H1 (cell line): ENCODE results near the gene SYK. TPM values are rescaled to one million over a fixed set of nuclear protein-coding genes. Genes with fewer than 3 reads are reported as not detected.

Experiments used
- CTCF ChIA-PET: fragments of 300-600 bp; sonication (Branson Sonifier 250); formaldehyde crosslinking; loops from one replicate; lab custom pipeline; 2021; ENCODE audit not compliant: partially characterized antibody; lab: Charles Lee
- POLR2A ChIA-PET: fragments of 300-600 bp; sonication (Branson Sonifier 250); formaldehyde crosslinking; loops from one replicate; lab custom pipeline; 2021; ENCODE audit warnings: inconsistent platforms; ENCODE audit not compliant: partially characterized antibody; lab: Charles Lee
- DNase-seq, 2 experiments: peaks; one replicate each; pipeline versions ENCODE4 v3.0.0 to v3.0.0-alpha.2; 2010 to 2022; ENCODE audit warnings: low spot score in 2 of 2, low read depth in 1 of 2, mixed read lengths in 1 of 2
- FAIRE-seq: peaks from 2 replicates; lab custom pipeline; 2011; peaks lifted over from hg19 to GRCh38; lab: Jason Lieb, UNC
- H2AFZ ChIP-seq: 2 replicates; pipeline ENCODE4 v1.8.1; 2012; ENCODE audit warnings: low read length, inconsistent platforms
- H2AK5ac ChIP-seq: 2 replicates; pipeline ENCODE4 v1.6.1; 2013; ENCODE audit warnings: low read depth, low read length
- H2BK120ac ChIP-seq: replicated peaks from 2 replicates; pipeline ENCODE3; 2013; ENCODE audit warnings: low read depth, low read length, inconsistent platforms
- H2BK12ac ChIP-seq: 2 replicates; pipeline ENCODE4 v1.6.1; 2013; ENCODE audit warnings: low read depth, low read length
- H2BK15ac ChIP-seq: 2 replicates; pipeline ENCODE4 v1.6.1; 2013; ENCODE audit warnings: low read length
- H2BK20ac ChIP-seq: 2 replicates; pipeline ENCODE4 v1.6.1; 2013; ENCODE audit warnings: low read length
- H2BK5ac ChIP-seq: 2 replicates; pipeline ENCODE4 v1.6.1; 2013; ENCODE audit warnings: low read depth, low read length
- H3K14ac ChIP-seq: 2 replicates; pipeline ENCODE4 v1.6.1; 2013; ENCODE audit warnings: inconsistent platforms; ENCODE audit not compliant: insufficient read length
- H3K18ac ChIP-seq: 2 replicates; pipeline ENCODE4 v1.6.1; 2013; ENCODE audit warnings: low read length; ENCODE audit errors: extremely low read depth
- H3K23ac ChIP-seq: 2 replicates; pipeline ENCODE4 v1.6.1; 2013; ENCODE audit warnings: inconsistent platforms; ENCODE audit not compliant: insufficient read length
- H3K23me2 ChIP-seq: 2 replicates; pipeline ENCODE4 v1.6.1; 2013; ENCODE audit warnings: low read depth, low read length
- H3K27ac ChIP-seq: 2 replicates; pipeline ENCODE4 v1.6.1; 2011; ENCODE audit warnings: low read depth, low read length, inconsistent platforms
- H3K27me3 ChIP-seq, 4 experiments: replicated peaks in 1 of 4; 1 replicate in 1 of 4; 2 replicates in 3 of 4; pipeline versions ENCODE4 v1.6.1 to v1.8.1; 2011 to 2013; ENCODE audit warnings: low read length in 3 of 4, mild to moderate bottlenecking in 3 of 4, inconsistent platforms in 2 of 4, mixed read lengths in 2 of 4, moderate library complexity in 1 of 4; ENCODE audit not compliant: control insufficient read depth in 3 of 4, insufficient read depth in 3 of 4; ENCODE audit errors: extremely low read depth in 1 of 4
- H3K36me3 ChIP-seq, 4 experiments: 2 replicates each; pipeline versions ENCODE4 v1.6.1 to v1.8.1; 2011 to 2013; ENCODE audit warnings: mild to moderate bottlenecking in 4 of 4, low read length in 3 of 4, moderate library complexity in 2 of 4, control low read depth in 1 of 4, inconsistent platforms in 1 of 4; ENCODE audit not compliant: insufficient read depth in 4 of 4, control insufficient read depth in 2 of 4
- H3K4ac ChIP-seq: replicated peaks from 2 replicates; pipeline ENCODE3; 2013; ENCODE audit warnings: low read length, low read depth, mixed read lengths, inconsistent platforms; ENCODE audit not compliant: insufficient read length
- H3K4me1 ChIP-seq, 4 experiments: replicated peaks in 1 of 4; 1 replicate in 1 of 4; 2 replicates in 3 of 4; pipeline versions ENCODE4 v1.6.1 to v1.8.1; 2011 to 2013; ENCODE audit warnings: low read length in 3 of 4, inconsistent platforms in 2 of 4, mixed read lengths in 1 of 4; ENCODE audit not compliant: insufficient read depth in 4 of 4, control insufficient read depth in 3 of 4
- H3K4me2 ChIP-seq, 2 experiments: 2 replicates each; pipeline versions ENCODE4 v1.6.1 to v1.8.1; 2011 to 2013; ENCODE audit warnings: low read depth in 2 of 2, low read length in 2 of 2, control low read depth in 1 of 2, inconsistent platforms in 1 of 2, mild to moderate bottlenecking in 1 of 2; ENCODE audit not compliant: insufficient read depth in 1 of 2
- H3K4me3 ChIP-seq, 4 experiments: fragments of 200-600, 300-600 bp in 1 of 4; sonication (generic), shearing (Covaris generic), sonication (Bioruptor Twin) in 1 of 4; 2 replicates each; pipeline versions ENCODE4 v1.5.1 to v1.8.1; 2011 to 2016; ENCODE audit warnings: low read length in 4 of 4, low read depth in 3 of 4, control low read depth in 2 of 4, inconsistent platforms in 2 of 4, mild to moderate bottlenecking in 2 of 4, mixed read lengths in 1 of 4, moderate library complexity in 1 of 4; ENCODE audit not compliant: insufficient read depth in 2 of 4; ENCODE audit errors: extremely low read depth in 1 of 4
- H3K56ac ChIP-seq: replicated peaks from 2 replicates; pipeline ENCODE3; 2013; ENCODE audit warnings: low read depth, mild to moderate bottlenecking, mixed read lengths, low read length, inconsistent platforms; ENCODE audit not compliant: insufficient read length
- H3K79me1 ChIP-seq: 2 replicates; pipeline ENCODE4 v1.6.1; 2013; ENCODE audit warnings: low read depth, low read length, control low read depth
- H3K79me2 ChIP-seq, 2 experiments: 2 replicates each; pipeline versions ENCODE4 v1.6.1 to v1.8.1; 2012 to 2013; ENCODE audit warnings: low read length in 2 of 2, mild to moderate bottlenecking in 2 of 2, inconsistent platforms in 1 of 2; ENCODE audit not compliant: insufficient read depth in 2 of 2, control insufficient read depth in 1 of 2
- H3K9ac ChIP-seq, 4 experiments: replicated peaks in 1 of 4; 1 replicate in 1 of 4; 2 replicates in 3 of 4; pipeline versions ENCODE4 v1.6.1 to v1.8.1; 2011 to 2013; ENCODE audit warnings: low read depth in 3 of 4, low read length in 3 of 4, control low read depth in 2 of 4, mild to moderate bottlenecking in 2 of 4, moderate library complexity in 2 of 4, inconsistent platforms in 1 of 4; ENCODE audit errors: extremely low read depth in 1 of 4
- H3K9me3 ChIP-seq, 2 experiments: 2 replicates each; pipeline versions ENCODE4 v1.6.1 to v1.8.1; 2012 to 2013; ENCODE audit warnings: mild to moderate bottlenecking in 2 of 2, moderate library complexity in 2 of 2, control low read depth in 1 of 2, inconsistent platforms in 1 of 2, low read depth in 1 of 2, low read length in 1 of 2, mixed read lengths in 1 of 2; ENCODE audit not compliant: insufficient read depth in 2 of 2
- H4K20me1 ChIP-seq, 2 experiments: replicated peaks in 1 of 2; 2 replicates each; pipeline versions ENCODE3 to v1.8.1; 2011 to 2013; ENCODE audit warnings: inconsistent platforms in 2 of 2, low read length in 2 of 2, mild to moderate bottlenecking in 1 of 2; ENCODE audit not compliant: insufficient read depth in 2 of 2, control insufficient read depth in 1 of 2
- H4K5ac ChIP-seq: 2 replicates; pipeline ENCODE4 v1.6.1; 2013; ENCODE audit warnings: low read length, low read depth, mixed read lengths, inconsistent platforms; ENCODE audit not compliant: insufficient read length
- H4K8ac ChIP-seq: 2 replicates; pipeline ENCODE4 v1.8.0; 2013; ENCODE audit warnings: mild to moderate bottlenecking, moderate library complexity, low read length, inconsistent platforms; ENCODE audit not compliant: insufficient read depth; ENCODE audit errors: extremely low read depth
- H4K91ac ChIP-seq: replicated peaks from 2 replicates; pipeline ENCODE3; 2013; ENCODE audit warnings: low read length, mixed read lengths, inconsistent platforms; ENCODE audit not compliant: insufficient read length
- BCL11A ChIP-seq, 2 experiments: IDR thresholded peaks; one replicate each; pipeline ENCODE4 v1.6.1; 2011; ENCODE audit warnings: low read depth in 2 of 2, low read length in 2 of 2, mild to moderate bottlenecking in 2 of 2
- CHD1 ChIP-seq: IDR thresholded peaks from 2 replicates; pipeline ENCODE4 v1.6.1; 2012; ENCODE audit warnings: low read depth, low read length, improper control_type of control experiment
- EGR1 ChIP-seq: IDR thresholded peaks from 2 replicates; pipeline ENCODE4 v1.6.1; 2011; ENCODE audit warnings: low read depth, low read length, borderline replicate concordance
- FOSL1 ChIP-seq: IDR thresholded peaks from 2 replicates; pipeline ENCODE4 v1.6.1; 2011; ENCODE audit warnings: mild to moderate bottlenecking, low read depth, low read length, moderate library complexity; ENCODE audit not compliant: insufficient read depth
- KDM4A ChIP-seq: IDR thresholded peaks from one replicate; pipeline ENCODE4 v1.7.1; 2012; ENCODE audit warnings: low read depth, mild to moderate bottlenecking, moderate library complexity, low read length, inconsistent platforms; ENCODE audit not compliant: severe bottlenecking
- MAFK ChIP-seq: IDR thresholded peaks from 2 replicates; pipeline ENCODE4 v1.6.1; 2012; ENCODE audit warnings: low read depth, mild to moderate bottlenecking, improper control_type of control experiment, low read length
- NANOG ChIP-seq: IDR thresholded peaks from 2 replicates; pipeline ENCODE4 v1.6.1; 2011; ENCODE audit warnings: low read length, low read depth, mild to moderate bottlenecking, inconsistent platforms; ENCODE audit not compliant: insufficient read depth, poor library complexity, severe bottlenecking
- RXRA ChIP-seq: IDR thresholded peaks from 2 replicates; pipeline ENCODE4 v1.6.1; 2011; ENCODE audit warnings: low read depth, mild to moderate bottlenecking, low read length, moderate library complexity; ENCODE audit not compliant: insufficient read depth
- SIN3A ChIP-seq, 2 experiments: IDR thresholded peaks in 1 of 2; conservative IDR thresholded peaks in 1 of 2; 2 replicates each; pipeline ENCODE4 v1.6.1; 2011 to 2012; ENCODE audit warnings: low read length in 2 of 2, improper control_type of control experiment in 1 of 2, low read depth in 1 of 2, mild to moderate bottlenecking in 1 of 2
- SIRT6 ChIP-seq: IDR thresholded peaks from one replicate; pipeline ENCODE4 v1.7.1; 2012; ENCODE audit warnings: low read length, inconsistent platforms
- SIX5 ChIP-seq: IDR thresholded peaks from 2 replicates; pipeline ENCODE4 v1.6.1; 2011; ENCODE audit warnings: mild to moderate bottlenecking, low read depth, low read length
- SP4 ChIP-seq: IDR thresholded peaks from 2 replicates; pipeline ENCODE4 v1.6.1; 2012; ENCODE audit warnings: low read length, inconsistent platforms
- TBP ChIP-seq: IDR thresholded peaks from 2 replicates; pipeline ENCODE4 v1.6.1; 2011; ENCODE audit warnings: low read depth, low read length, improper control_type of control experiment
- USF2 ChIP-seq: IDR thresholded peaks from 2 replicates; pipeline ENCODE4 v1.6.1; 2011; ENCODE audit warnings: low read length, improper control_type of control experiment
- WGBS, 2 experiments: shearing (Covaris generic) in 1 of 2; methylation state at CpG; one replicate each; pipeline versions ENCODE4 v1.1.6 to v1.1.7; 2013 to 2015; ENCODE audit warnings: low lambda C conversion rate in 2 of 2, mixed read lengths in 2 of 2, inconsistent platforms in 1 of 2, low coverage in 1 of 2, missing lambda C conversion rate in 1 of 2; ENCODE audit not compliant: insufficient replicate concordance in 2 of 2, insufficient coverage in 1 of 2, insufficient read length in 1 of 2; ENCODE audit errors: extremely low coverage in 1 of 2, missing lambda C conversion rate in 1 of 2; 5-methylcytosine and 5-hydroxymethylcytosine counted together
- polyA plus RNA-seq, 7 experiments: library from polyadenylated mRNA; depleted of rRNA in 3 of 7; stranded (reverse) in 5 of 7; unstranded in 2 of 7; fragments of >200 nt in 5 of 7; fragments of 200-250 nt in 2 of 7; gene quantifications; 1 replicate in 5 of 7; 2 replicates in 1 of 7; 4 replicates in 1 of 7; pipeline versions ENCODE4 v1.2.1 to v1.2.3, GENCODE V29; 2011 to 2013; ENCODE audit warnings: missing spikeins in 2 of 7, mixed read lengths in 2 of 7
- total RNA-seq: library from RNA; stranded (reverse); fragmentation: NEBNext Ultra II Directional; extraction: Animal tissue kit (Norgen Biotek cat#: 25700); gene quantifications from 2 replicates; pipeline ENCODE4 v1.2.1, GENCODE V29; 2021

Gene SYK
- total and polyA plus RNA-seq, 2 of the 8 experiments (the other 6 are each of a cell fraction or from before 2014, with no cell fraction given) = 1.5 to 4.4 TPM

GRCh38 chr9:90943341-90943740 lies 141.7 kb downstream of the SYK start:
- Histone ChIP-seq H3K79me1 (no peaks in the 10 kb centered on the region), H3K79me2 (no peaks in the 10 kb centered on the region), H2BK15ac (no peak overlapping the region), H3K23ac (no peak overlapping the region), H2BK12ac (no peak overlapping the region), H3K9me3 (no peaks in the 10 kb centered on the region), H3K36me3 (no peaks in the 10 kb centered on the region), H2BK20ac (no peak overlapping the region), H3K27ac (no peak overlapping the region), H4K20me1 (no peaks in the 10 kb centered on the region), H3K18ac (no peak overlapping the region), H3K4ac (no peak overlapping the region), H3K23me2 (no peaks in the 10 kb centered on the region), H4K8ac (no peak overlapping the region), H2AFZ (no peak overlapping the region), H4K5ac (no peak overlapping the region), H3K56ac (no peak overlapping the region), H3K4me2 (no peak overlapping the region), H3K14ac (no peak overlapping the region), H4K91ac (no peak overlapping the region), H3K27me3 (no peaks in the 10 kb centered on the region), H2AK5ac (no peak overlapping the region), H3K9ac (no peak overlapping the region), H3K4me3 (no peak overlapping the region), H2BK5ac (no peak overlapping the region), H3K4me1 (no peaks in the 10 kb centered on the region), H2BK120ac (no peak overlapping the region)
- ChIA-PET POLR2A (no interaction called here), CTCF (interaction anchor here (0.9 to 2.3 kb wide), 4 partner anchors 12 to 61 kb away, joined by 3 to 12 read pairs (median 4); no protein-coding TSS in a partner anchor)
- FAIRE-seq (no peak), DNase-seq (no peak)
- WGBS, 2 experiments = 96% methylated on average over 7 of the region's 7 CpGs; no CpG with 5 or more reads in 1 of the 2 experiments
- no peak for TF ChIP-seq KDM4A
- TF ChIP-seq SP4 = no peak
- TF ChIP-seq TBP = no peak
- no peak for TF ChIP-seq FOSL1
- TF ChIP-seq SIRT6 = no peak
- TF ChIP-seq SIN3A (conservative IDR thresholded peaks at IDR 0.05 in 1 of 2, IDR thresholded peaks at IDR 0.05 in 1 of 2; ENCODE audit: low read depth in 1 of 2, low read length in 2 of 2) = no peak
- no peak for TF ChIP-seq CHD1
- no peak for TF ChIP-seq EGR1
- no peak for TF ChIP-seq NANOG
- no peak for TF ChIP-seq USF2
- TF ChIP-seq MAFK = no peak
- TF ChIP-seq BCL11A (IDR thresholded peaks at IDR 0.05; ENCODE audit: low read depth in 2 of 2, low read length in 2 of 2) = no peak
- no peak for TF ChIP-seq RXRA
- no peak for TF ChIP-seq SIX5
